Measurements from ENCODE around the gene TMEM120B. TPM values are rescaled to one million over a fixed set of nuclear protein-coding genes. Genes with fewer than 3 reads are reported as not detected.
"Not testable (repeated sequence)": the region's sequence is repeated elsewhere in the genome, so short reads cannot be mapped to it uniquely, and the experiment has no call there.

Gene TMEM120B
- total RNA-seq, 4 donors from 2014 or later: 3.7 to 8.6 (median 5.2) TPM

GRCh38 chr12:121755591-121755990 is 43.0 kb downstream of the TMEM120B start:
- TF ChIP-seq CTCF (IDR thresholded peaks at IDR 0.05) (no peak), POLR2A (IDR thresholded peaks at IDR 0.05) (no peak)
- Histone ChIP-seq H3K36me3 (no peaks in the 10 kb centered on the region), H3K27ac (no peak overlapping the region), H3K4me3 (no peak overlapping the region), H3K27me3 (no peaks in the 10 kb centered on the region), H3K9me3 (no peaks in the 10 kb centered on the region), H3K4me1 (no peaks in the 10 kb centered on the region)
- DNase-seq: no peak

GRCh38 chr12:121758536-121758935 is 46.0 kb downstream of the TMEM120B start:
- DNase-seq, H3K9me3 ChIP-seq, H3K4me3 ChIP-seq, H3K27me3 ChIP-seq, H3K36me3 ChIP-seq, H3K27ac ChIP-seq, H3K4me1 ChIP-seq: not testable (repeated sequence)

- H3K9me3 ChIP-seq: no peaks in the 10 kb centered on the region
- no peaks in the 10 kb centered on the region for H3K4me1 ChIP-seq
- no peak for TF ChIP-seq CTCF (IDR thresholded peaks at IDR 0.05)
- TF ChIP-seq POLR2A (IDR thresholded peaks at IDR 0.05): no peak
- H3K27ac ChIP-seq: no peak overlapping the region
- DNase-seq: no peak
- no peaks in the 10 kb centered on the region for H3K27me3 ChIP-seq
- no peak overlapping the region for H3K4me3 ChIP-seq
- no peaks in the 10 kb centered on the region for H3K36me3 ChIP-seq
These were observed 49.7 kb downstream of the TMEM120B start for GRCh38 chr12:121762269-121762668.

- DNase-seq: no peak
- TF ChIP-seq CTCF (IDR thresholded peaks at IDR 0.05) (no peak), POLR2A (IDR thresholded peaks at IDR 0.05) (no peak)
- peaks cover 0 to 6% (median 0%) of the 10 kb centered on the region in 4 donors for H3K4me1 ChIP-seq
- no peak overlapping the region for H3K4me3 ChIP-seq
- H3K27me3 ChIP-seq: no peaks in the 10 kb centered on the region
- no peaks in the 10 kb centered on the region for H3K36me3 ChIP-seq
- no peak overlapping the region for H3K27ac ChIP-seq
- no peaks in the 10 kb centered on the region for H3K9me3 ChIP-seq
These were observed 52.3 kb downstream of the TMEM120B start for GRCh38 chr12:121764808-121765207.

- peaks cover 0 to 11% (median 0%) of the 10 kb centered on the region in 4 donors for H3K4me1 ChIP-seq
- no peaks in the 10 kb centered on the region for H3K9me3 ChIP-seq
- no peaks in the 10 kb centered on the region for H3K27me3 ChIP-seq
- TF ChIP-seq CTCF (IDR thresholded peaks at IDR 0.05): no peak
- no peaks in the 10 kb centered on the region for H3K36me3 ChIP-seq
- H3K4me3 ChIP-seq: no peak overlapping the region
- no peak for DNase-seq
- no peak overlapping the region for H3K27ac ChIP-seq
These were observed 53.0 kb downstream of the TMEM120B start for GRCh38 chr12:121765573-121765972.

GRCh38 chr12:121766290-121767039 is 53.9 kb downstream of the TMEM120B start:
- no peak for DNase-seq
- H3K9me3 ChIP-seq: no peaks in the 10 kb centered on the region
- peaks cover 0 to 19% (median 0%) of the 10 kb centered on the region in 4 donors for H3K4me1 ChIP-seq
- no peak for TF ChIP-seq CTCF (IDR thresholded peaks at IDR 0.05)
- TF ChIP-seq POLR2A (IDR thresholded peaks at IDR 0.05): no peak
- no peak overlapping the region for H3K4me3 ChIP-seq
- H3K27me3 ChIP-seq: no peaks in the 10 kb centered on the region
- no peak overlapping the region for H3K27ac ChIP-seq
- H3K36me3 ChIP-seq: no peaks in the 10 kb centered on the region

Measured in Peyer's patch (tissue), 4 donors.